ENCODE data around the gene CREB3L1.

CREB3L1 gene

DNA sequence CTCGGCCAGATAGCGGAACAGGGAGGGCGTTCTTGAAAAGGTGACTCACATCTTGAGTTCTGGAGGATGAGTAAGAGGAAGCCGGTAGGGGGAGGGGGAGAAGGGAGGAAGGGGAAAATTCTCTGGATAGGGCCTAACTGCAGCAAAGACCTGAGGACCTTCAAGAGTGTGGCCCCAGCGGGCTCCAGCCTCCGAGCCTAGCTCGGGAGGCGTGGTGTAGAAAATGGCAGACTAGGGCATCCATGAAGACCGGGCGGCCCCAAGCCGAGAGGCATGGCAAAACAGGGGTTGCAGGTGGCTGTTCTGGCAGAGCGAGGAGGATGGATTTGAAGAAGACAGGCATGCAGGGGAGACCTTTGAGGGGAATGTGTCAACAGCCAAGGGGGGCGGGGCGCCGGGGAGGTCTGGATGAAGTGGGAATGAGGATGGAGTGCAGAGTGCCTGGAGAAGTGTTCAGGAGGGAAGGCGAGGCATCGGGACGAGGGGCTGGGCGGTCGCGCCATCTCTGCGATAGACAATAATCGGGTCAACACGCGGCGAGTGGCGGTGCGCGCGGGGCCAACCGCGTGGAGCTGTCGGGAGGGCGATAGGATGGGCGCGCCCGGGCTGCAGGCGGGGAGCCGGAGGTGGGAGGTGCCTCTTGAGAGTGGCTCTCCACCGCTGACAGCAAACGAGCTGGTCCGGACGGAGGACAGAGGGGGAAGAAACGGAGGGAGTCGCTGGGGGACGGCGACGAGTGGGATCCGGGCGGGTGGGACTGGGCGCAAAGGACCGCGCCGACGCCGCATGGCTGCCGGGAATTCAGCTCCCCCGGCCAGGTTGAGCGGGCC is 40.0 kb upstream of the CREB3L1 start:
- TF ChIP-seq, protein P1, sequence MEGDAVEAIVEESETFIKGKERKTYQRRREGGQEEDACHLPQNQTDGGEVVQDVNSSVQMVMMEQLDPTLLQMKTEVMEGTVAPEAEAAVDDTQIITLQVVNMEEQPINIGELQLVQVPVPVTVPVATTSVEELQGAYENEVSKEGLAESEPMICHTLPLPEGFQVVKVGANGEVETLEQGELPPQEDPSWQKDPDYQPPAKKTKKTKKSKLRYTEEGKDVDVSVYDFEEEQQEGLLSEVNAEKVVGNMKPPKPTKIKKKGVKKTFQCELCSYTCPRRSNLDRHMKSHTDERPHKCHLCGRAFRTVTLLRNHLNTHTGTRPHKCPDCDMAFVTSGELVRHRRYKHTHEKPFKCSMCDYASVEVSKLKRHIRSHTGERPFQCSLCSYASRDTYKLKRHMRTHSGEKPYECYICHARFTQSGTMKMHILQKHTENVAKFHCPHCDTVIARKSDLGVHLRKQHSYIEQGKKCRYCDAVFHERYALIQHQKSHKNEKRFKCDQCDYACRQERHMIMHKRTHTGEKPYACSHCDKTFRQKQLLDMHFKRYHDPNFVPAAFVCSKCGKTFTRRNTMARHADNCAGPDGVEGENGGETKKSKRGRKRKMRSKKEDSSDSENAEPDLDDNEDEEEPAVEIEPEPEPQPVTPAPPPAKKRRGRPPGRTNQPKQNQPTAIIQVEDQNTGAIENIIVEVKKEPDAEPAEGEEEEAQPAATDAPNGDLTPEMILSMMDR (IDR thresholded peaks at IDR 0.05; ENCODE audit: low read depth, low read length): no peak
- DNase-seq (ENCODE audit: low read depth in 2 of 2): peak; percentile 87 to 95
- peak overlapping the region; percentile 44 to 46 for H3K4me3 ChIP-seq (replicated peaks in 1 of 2; ENCODE audit: low read depth in 2 of 2, low read length in 2 of 2)

DNA sequence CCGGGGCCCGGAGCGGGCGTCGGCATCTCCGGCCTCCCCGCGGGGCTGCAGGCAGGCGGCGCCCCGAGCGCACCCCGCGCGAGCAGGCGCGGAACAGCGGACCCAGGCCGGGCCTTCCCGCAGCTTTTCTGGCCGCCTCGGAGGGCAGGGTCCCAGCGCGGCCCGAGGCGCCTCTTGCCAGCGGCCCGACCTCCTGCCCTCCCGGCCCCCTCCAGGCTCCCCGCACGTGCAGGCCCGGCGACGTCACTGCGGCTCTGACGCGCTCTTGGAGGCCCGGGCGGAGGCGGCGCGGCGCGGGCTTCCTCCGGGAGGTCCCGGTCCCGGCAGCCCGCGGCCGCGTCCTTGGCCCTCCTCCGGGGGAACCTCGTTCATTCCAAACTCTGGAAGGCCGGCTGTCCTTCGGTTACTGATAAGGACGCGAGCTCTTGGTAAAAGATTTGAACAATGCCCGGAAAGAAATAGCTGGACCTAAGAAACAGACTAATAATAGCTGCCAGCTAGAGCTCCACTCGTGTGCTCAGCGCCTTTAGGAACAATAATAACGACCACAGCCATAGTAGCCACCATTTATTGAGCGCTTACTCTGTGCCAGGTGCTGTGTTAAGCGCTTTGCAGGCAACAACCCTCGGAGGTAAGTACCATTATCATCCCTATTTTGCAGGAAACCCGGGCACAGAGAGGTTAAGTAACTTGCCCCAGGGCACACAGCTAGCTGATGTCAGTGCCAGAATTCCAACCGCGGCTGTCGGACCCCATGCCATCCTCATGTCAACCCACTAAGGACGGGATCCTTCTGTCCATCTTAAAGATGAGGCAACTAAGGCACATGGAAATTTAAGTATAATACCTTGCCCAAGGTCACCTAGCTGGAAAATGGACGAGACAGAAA is 39.1 kb upstream of the CREB3L1 start:
- peak; percentile 62 to 87 for DNase-seq (ENCODE audit: low read depth in 2 of 2)
- H3K4me3 ChIP-seq (replicated peaks in 1 of 2; ENCODE audit: low read depth in 2 of 2, low read length in 2 of 2): peak overlapping the region; percentile 46 to 54
- TF ChIP-seq, protein P1 (IDR thresholded peaks at IDR 0.05; ENCODE audit: low read depth, low read length): no peak

DNA sequence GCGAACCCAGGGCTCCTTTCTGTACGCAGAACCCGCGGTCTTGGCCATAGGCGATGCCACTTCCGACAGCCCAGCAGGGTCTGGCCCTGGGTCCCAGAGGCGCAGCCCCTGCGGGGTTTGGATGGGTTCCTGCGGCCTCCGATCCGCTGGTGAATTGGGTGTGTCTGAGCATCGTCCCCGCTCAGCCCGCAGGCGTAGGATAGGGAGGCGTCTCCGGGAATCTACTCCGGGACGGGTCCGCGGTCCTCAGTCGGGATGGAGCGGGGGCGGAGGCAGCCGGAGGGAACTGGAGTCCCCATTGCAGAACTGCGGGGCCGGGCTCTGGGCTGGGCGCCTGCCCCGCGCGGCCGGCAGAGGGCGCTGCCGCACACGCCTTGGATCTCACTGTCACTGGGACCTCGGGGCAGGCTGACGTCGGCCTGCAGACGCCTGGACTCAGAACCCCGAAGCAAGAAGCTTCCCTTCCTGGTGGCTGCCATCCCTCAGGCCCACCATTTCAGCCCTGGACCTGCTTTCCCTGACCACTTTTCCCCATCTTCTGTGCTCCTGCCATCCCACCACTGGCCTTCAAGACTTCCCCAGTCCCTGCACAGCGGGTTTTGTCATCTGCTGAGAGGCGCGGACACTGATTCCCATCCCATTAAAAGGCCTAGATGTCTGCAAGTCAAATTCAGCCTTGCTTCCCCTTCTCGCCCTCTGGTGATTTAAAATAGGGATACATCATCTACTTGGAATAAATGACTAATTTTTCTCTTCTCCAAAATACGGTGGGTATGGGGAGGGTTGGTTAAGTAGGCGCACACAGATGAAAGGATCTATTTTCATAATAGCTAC is 38.3 kb upstream of the CREB3L1 start:
- TF ChIP-seq, protein P1 (IDR thresholded peaks at IDR 0.05; ENCODE audit: low read depth, low read length): peak; percentile 56
- peak overlapping the region; percentile 46 to 54 for H3K4me3 ChIP-seq (replicated peaks in 1 of 2; ENCODE audit: low read depth in 2 of 2, low read length in 2 of 2)
- peak; percentile 86 to 92 for DNase-seq (ENCODE audit: low read depth in 2 of 2)

DNA sequence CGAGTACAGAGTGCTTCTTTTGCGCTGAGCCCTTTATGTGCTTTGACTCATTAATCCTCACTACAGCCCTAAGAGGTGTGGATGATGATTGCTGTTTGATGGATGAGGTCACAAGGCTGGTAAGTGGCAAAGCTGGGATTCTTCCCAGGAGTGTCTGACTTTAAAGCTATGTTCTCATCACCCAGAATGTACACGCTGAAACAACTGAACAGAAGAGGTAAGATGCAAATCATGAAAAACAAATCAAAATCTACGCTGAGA is 37.7 kb upstream of the CREB3L1 start:
- peak in 1 of 2 donors; percentile 53 for DNase-seq (ENCODE audit: low read depth in 2 of 2)
- TF ChIP-seq, protein P1 (IDR thresholded peaks at IDR 0.05; ENCODE audit: low read depth, low read length): no peak
- no peak overlapping the region for H3K4me3 ChIP-seq (replicated peaks in 1 of 2; ENCODE audit: low read depth in 2 of 2, low read length in 2 of 2)

DNA sequence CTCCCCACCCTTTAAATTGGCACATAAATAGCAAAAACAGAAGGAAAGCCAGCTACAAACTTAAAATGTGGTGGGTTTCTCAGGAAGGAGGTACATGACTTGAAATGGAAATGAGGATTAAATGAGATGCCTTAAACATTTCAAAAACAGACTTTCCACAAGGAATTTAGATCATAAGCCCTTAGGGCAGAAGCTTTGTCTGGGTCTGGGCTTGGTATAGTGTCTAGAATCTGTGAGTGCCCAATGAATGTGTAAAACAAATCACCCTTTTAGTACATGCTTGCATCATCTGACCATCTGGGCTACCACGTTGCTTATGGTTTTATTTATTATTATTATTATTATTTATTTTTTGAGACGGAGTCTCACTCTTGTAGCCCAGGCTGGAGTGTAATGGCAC is 37.1 kb upstream of the CREB3L1 start:
- DNase-seq (ENCODE audit: low read depth in 2 of 2): no peak
- TF ChIP-seq, protein P1 (IDR thresholded peaks at IDR 0.05; ENCODE audit: low read depth, low read length): no peak
- H3K4me3 ChIP-seq (replicated peaks in 1 of 2; ENCODE audit: low read depth in 2 of 2, low read length in 2 of 2): no peak overlapping the region

DNA sequence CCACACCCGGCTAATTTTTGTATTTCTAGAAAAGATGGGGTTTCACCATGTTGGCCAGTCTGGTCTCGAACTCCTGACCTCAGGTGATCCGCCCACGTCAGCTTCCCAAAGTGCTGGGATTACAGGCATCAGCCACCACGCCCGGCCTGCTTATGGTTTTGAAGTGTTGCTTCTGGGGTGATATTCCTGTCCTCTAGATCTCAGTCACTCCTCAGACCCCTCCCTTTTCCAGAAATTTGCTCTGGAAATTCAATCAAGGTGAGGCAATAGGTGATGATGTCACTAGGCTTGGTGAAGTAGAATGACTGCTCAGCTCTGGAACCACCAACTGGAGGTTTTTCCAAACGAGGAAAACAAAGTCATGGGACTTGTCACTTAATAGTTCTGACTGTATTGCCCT is 36.6 kb upstream of the CREB3L1 start:
- TF ChIP-seq, protein P1 (IDR thresholded peaks at IDR 0.05; ENCODE audit: low read depth, low read length): no peak
- DNase-seq (ENCODE audit: low read depth in 2 of 2): no peak
- H3K4me3 ChIP-seq (replicated peaks in 1 of 2; ENCODE audit: low read depth in 2 of 2, low read length in 2 of 2): no peak overlapping the region
